GM12801 (cell line): ENCODE measurements around the gene DLG2.

Source experiments
- TF ChIP-seq, protein P1 (sequence below): IDR thresholded peaks from one replicate; pipeline ENCODE4 v1.5.1; 2011; ENCODE audit warnings: control low read depth; ENCODE audit not compliant: insufficient read length; ENCODE audit errors: extremely low read depth

DLG2 gene

DNA sequence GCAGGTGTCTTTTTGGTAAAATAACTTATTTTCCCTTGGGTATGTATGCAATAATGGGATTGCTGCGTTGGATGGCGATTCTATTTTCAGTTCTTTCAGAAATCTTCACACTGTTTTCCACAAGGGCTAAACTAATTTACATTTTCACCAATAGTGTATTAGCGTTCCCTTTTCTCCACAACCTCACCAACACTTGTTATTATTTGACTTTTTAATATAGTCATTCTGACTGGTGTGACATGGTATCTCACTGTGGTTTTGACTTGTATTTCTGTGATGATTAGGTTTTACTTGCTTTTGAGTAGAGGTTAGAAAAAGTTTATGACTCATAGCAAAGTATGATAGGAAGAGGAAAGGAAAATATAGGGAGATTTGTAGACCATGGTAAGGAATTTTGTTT lies 92.3 kb downstream of the DLG2 start:
- TF ChIP-seq, protein P1, sequence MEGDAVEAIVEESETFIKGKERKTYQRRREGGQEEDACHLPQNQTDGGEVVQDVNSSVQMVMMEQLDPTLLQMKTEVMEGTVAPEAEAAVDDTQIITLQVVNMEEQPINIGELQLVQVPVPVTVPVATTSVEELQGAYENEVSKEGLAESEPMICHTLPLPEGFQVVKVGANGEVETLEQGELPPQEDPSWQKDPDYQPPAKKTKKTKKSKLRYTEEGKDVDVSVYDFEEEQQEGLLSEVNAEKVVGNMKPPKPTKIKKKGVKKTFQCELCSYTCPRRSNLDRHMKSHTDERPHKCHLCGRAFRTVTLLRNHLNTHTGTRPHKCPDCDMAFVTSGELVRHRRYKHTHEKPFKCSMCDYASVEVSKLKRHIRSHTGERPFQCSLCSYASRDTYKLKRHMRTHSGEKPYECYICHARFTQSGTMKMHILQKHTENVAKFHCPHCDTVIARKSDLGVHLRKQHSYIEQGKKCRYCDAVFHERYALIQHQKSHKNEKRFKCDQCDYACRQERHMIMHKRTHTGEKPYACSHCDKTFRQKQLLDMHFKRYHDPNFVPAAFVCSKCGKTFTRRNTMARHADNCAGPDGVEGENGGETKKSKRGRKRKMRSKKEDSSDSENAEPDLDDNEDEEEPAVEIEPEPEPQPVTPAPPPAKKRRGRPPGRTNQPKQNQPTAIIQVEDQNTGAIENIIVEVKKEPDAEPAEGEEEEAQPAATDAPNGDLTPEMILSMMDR: no peak

DNA sequence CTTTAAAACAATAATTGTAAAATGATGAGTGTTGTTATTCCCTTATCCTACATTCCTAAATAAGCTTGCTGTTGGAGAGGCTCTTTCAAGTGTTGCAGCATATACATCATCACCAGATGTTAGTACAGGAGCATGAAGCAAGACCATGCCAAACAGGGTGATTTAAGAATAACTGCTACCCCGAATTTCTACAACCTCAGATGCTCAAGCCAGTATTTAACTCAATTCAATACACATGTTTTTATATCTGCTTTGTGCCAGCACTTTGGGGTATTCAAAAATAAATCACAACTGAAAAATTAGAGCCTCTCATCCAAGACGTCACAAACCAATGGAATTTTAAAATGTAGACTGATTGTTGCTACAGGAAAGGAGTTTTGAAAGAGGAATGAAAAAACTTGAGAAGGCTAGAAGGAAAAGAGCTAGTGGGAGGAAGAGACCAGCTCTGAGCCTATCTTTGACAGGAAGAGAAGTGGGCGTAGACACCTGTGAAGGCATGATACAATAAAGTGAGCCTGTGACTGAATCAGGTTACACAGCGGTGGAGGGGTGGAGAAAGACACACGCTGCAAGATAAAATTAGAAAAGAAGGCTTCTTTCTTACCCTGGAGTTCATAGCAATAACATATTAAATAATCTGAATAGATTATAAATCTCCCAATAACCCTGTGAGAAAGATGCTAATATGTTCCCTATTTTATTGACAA lies 95.8 kb downstream of the DLG2 start:
- TF ChIP-seq, protein P1: no peak

DNA sequence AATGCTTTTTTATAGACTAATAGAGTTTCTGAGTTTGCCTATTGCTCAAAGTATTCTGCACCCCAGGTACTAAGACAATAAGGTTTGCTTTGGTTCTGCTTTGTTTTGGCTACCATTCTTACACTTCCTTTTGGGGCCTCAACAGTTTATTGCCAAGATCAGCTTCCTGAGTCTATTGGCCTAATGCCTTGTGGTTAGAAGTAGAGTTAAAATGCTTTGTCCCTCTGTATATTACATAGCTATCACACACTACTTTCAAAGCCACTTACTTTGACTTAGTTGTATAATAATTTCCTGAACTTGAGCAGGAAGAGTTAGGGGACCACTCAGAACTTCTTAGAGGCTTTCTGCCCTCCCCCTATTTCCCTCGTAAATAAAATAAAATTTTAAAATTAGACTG lies 96.5 kb downstream of the DLG2 start:
- TF ChIP-seq, protein P1: no peak

DNA sequence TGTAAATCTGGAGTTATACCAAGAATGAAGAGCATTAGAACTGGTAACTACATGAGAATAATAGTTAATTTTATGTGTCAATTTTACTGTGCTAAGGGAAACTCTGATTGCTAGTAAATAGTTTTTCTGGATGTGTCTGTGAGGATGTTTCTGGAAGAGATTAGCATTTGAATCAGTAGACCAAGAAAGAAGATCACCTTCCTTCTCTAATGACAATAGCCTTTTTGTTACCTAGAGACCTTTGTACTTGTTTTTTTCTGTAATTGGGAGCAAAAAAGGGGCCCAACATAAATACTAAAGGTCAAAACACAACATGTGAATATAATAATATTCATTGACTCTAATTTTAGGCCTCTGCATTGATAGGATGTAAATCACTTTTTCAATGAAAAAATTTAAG lies 100.6 kb downstream of the DLG2 start:
- TF ChIP-seq, protein P1: no peak

DNA sequence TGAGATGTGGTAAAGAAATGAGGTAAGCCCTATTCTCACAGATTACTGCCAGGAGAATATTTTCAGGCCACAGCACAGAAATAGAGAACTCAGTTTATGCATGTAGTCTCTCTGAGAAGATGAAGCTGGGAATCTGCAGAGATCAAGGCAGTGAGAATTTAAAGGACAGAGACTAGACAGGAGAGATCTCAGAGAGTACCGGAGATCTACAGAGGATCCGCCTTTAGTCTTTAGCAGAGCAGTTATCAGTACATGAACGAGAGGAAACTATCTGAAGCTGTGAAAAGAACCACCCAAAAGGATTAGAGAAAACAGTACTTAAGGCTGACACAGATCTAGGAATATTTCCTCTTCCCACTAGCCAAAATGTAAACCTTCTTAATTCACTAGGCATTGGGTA lies 101.5 kb downstream of the DLG2 start:
- TF ChIP-seq, protein P1: no peak

DNA sequence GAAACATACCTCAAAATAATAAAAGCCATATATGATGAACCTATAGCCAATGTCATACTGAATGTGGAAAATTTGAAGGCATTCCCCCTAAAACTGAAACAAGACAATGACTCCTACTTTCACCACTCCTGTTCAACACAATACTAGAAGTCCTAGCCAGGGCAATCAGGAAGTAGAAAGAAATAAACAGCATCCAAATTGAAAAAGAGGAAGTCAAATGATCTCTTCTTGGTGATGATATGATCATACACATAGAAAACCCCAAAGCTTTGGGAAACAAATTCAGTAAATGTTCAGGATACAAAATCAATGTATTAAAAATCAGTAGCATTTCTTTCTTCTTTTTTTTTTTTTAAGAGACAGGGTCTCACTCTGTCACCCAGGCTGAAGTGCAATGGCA lies 109.9 kb downstream of the DLG2 start:
- TF ChIP-seq, protein P1: no peak

DNA sequence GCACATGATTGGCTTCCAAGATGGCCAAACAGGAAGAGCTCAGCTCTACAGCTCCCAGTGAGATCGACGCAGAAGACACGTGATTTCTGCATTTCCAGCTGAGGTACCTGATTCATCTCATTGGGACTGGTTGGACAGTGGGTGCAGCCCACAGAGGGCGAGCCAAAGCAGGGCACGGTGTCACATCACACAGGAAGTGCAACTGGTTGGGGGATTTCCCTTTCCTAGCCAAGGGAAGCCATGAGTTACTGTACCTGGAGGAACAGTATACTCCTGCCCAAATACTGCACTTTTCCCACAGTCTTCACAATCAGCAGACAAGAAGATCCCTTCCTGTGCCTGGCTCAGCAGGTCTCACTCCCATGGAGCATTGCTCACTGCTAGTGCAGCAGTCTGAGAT lies 131.2 kb downstream of the DLG2 start:
- TF ChIP-seq, protein P1: no peak
